Amniotic stem cell (primary cell): ENCODE data around the gene MACF1.

Experiments
- DNase-seq: peaks from one replicate; lab custom pipeline; 2025; lab: John Stamatoyannopoulos, UW

The MACF1 gene

DNA sequence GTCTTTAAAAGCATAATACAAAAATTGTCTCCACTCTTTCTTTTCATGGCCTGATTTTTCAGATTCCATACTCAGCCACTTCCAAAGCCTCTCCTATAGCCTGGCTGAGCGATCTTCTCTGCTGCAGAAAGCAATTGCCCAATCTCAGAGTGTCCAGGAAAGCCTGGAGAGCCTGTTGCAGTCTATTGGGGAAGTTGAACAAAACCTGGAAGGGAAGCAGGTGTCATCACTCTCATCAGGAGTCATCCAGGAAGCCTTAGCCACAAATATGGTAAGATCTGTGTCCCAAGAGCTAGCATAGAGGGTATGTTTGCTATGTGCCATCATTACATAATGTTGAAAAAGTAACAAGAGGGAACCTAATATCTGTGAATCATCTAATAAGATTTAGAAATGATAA lies 156.2 kb downstream of the MACF1 start:
- no peak for DNase-seq

DNA sequence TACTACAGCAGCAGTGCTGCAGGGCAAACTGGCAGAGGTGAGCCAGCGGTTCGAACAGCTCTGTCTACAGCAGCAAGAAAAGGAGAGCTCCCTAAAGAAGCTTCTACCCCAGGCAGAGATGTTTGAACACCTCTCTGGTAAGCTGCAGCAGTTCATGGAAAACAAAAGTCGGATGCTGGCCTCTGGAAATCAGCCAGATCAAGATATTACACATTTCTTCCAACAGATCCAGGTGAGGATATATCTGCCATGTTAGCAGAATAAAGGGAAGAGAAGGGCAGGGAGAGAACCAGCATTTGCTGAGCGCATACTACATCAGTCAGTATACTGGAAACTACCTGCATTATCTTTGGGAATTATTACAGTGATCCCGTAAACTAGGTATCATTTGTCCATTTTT lies 157.0 kb downstream of the MACF1 start:
- DNase-seq, result no peak

DNA sequence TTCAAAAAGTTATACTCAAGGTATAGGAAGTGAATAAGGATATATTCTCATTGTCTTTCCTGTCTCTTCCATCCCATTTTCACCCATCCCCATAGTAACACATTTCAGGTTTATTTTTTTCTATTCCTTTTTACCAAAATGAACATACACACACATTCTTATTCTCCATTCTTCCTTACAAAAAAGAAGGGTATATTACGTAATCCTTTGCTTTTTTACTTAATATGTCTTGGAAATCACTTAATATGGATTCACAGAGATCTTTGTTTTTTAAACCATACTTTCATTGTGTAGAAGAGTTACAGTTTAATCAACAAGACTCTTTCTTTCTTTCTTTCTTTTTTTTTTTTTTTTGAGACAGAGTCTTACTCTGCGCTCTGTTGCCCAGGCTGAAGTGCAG lies 158.8 kb downstream of the MACF1 start:
- DNase-seq, result no peak

DNA sequence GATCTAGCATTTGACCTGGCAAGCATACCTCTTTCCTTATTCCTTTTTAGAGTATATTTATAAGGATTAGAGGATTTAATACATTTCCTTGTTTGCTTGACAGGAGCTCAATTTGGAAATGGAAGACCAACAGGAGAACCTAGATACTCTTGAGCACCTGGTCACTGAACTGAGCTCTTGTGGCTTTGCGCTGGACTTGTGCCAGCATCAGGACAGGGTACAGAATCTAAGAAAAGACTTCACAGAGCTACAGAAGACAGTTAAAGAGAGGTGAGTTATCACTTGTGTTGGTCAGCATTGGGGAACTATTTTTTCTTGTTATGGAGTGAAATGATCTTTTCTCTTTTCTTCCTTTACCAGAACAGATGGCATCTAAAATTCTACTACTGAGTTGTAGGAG lies 163.6 kb downstream of the MACF1 start:
- DNase-seq, result no peak

DNA sequence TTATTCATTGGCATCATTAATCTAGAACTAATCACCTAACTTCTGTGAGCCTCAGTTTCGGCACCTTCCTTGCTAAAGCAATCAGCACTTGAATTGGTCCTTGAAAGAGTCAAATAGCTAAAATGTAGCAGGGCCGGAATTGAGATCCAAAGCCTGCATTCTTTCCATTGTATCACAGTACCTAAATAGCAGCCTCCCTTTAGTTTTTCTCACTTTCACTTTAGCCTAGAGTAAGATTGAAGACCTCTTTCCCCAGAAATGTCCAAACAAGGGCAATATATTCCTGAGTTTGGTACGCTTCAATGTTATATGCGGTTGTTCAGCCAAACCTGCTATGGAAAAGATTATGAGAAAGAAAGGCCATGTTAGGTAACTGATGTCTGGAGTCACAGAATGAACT lies 165.1 kb downstream of the MACF1 start:
- no peak for DNase-seq

DNA sequence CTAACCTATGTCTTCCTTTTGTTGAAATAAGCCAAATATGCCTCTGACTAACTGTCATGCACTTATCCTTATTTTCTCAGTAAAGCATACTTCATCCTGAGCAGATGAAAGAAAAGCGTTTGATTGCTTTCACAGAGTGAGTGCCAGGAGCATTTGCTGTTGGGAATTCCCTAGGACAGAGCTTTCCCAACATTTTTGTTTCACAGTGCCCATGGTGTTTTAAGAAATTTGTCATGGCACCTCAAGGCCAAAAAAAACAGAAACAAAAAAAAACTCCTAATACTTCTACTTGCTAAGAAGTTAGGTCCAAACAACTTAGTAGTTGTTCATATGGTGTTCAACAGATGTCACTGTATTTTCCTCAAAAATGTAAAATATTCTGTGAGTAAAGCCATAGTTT lies 166.1 kb downstream of the MACF1 start:
- DNase-seq, result no peak

DNA sequence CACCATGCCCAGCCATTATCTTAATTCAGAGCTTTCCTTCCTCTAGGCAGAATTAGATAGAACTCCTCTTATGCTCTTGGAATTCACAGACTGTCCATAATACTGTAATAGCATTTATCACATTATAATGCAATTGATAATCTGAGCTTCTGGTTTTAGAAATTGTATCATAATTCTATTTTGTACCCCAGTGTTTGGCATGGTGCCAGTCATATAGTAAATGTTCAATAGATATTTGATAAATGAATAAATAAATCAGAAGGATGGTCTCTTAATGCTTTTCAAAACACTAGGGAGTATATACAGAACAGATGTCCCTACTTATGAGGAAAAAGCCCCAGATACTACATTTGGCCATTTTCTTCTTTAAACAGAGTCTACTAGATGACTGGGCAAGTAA lies 167.6 kb downstream of the MACF1 start:
- no peak for DNase-seq

DNA sequence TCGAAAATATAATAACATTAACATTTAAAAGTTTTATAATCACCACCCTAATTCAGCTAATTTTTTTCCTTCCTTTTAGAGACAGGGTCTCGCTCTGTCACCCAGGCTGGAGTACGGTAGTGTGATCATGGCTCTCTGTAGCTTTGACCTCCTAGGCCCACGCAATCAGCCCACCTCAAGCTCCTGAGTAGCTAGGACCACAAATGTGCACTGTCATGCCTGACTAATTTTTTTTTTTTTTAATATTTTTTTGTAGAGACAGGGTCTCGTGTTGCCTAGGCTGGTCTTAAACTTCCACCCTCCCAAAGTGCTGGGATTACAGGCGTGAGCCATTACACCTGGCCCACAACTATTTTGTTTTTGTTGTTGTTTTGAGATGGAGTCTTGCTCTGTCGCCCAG lies 172.2 kb downstream of the MACF1 start:
- no peak for DNase-seq

DNA sequence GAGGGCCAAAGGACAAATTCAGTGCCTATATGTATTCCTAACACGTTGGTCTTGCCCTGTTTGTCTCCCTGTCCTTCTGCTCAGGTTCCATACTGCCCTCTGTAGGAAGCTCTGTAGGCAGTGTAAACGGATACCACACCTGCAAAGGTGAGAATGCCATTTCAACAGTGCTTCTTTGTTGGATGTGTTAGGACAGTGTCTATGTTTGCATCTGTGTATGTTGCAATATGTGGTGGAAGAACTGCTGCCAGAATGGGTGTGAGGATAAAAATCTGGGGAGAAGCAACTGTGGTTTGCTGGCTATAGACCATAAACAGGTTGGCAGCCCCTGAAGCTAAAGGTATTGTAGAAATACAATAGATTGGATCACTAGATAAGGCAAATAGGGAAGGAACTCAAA lies 173.9 kb downstream of the MACF1 start:
- no peak for DNase-seq

DNA sequence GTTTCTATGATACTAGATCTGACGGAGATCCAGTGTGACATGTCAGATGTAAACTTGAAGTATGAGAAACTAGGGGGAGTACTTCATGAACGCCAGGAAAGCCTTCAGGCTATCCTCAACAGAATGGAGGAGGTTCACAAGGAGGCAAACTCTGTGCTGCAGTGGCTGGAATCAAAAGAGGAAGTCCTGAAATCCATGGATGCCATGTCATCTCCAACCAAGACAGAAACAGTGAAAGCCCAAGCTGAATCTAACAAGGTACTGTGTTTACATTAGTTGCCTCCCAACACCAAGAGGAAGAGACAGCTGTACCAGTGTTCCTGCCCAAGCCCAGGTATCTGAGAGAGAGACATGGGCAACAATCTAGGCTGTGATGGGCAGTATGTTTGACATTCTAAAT lies 174.7 kb downstream of the MACF1 start:
- DNase-seq, result no peak

DNA sequence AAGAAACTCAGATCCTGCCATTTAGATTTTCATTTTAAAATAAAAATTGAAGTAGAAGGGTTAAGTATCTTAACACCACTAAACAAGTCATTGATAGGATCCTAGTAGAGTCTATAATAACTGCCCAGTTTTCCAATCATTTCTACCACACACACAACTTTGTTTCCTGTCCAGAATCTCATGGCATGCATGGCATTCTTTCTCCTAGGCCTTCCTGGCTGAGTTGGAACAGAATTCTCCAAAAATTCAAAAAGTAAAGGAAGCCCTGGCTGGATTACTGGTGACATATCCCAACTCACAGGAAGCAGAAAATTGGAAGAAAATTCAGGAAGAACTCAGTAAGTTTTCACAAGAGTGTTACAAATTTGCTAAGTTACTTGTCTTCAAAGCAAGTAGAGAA lies 175.5 kb downstream of the MACF1 start:
- no peak for DNase-seq

DNA sequence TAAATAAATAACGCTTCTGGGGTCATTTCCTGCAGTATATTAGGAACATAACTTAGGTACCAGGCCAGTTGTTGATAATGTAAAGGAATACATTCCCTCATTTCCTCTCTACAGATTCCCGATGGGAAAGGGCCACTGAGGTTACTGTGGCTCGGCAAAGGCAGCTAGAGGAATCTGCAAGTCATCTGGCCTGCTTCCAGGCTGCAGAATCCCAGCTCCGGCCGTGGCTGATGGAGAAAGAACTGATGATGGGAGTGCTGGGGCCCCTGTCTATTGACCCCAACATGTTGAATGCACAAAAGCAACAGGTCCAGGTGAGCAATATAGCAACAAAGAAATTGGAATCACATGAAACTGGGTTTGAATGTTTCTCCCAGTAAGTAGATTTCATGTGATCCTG lies 177.3 kb downstream of the MACF1 start:
- DNase-seq, result no peak

DNA sequence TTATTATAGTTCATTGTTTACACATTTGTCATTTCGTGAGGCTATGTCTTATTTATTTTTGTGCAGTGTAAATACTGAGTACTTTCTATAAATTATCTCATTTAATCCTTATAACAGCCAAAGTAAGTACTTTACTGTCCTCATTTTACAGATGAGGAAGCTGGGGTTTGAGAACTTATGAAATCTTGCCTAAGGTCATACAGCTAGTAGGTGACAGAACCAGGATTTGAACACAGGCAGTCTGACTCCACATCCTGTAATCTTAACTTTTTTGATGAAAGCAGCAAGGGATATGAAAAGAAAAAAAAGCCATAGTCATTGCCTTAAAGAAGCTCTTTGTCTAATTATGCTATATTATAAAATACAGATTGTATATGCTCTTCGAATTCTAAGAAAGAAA lies 179.8 kb downstream of the MACF1 start:
- no peak for DNase-seq

DNA sequence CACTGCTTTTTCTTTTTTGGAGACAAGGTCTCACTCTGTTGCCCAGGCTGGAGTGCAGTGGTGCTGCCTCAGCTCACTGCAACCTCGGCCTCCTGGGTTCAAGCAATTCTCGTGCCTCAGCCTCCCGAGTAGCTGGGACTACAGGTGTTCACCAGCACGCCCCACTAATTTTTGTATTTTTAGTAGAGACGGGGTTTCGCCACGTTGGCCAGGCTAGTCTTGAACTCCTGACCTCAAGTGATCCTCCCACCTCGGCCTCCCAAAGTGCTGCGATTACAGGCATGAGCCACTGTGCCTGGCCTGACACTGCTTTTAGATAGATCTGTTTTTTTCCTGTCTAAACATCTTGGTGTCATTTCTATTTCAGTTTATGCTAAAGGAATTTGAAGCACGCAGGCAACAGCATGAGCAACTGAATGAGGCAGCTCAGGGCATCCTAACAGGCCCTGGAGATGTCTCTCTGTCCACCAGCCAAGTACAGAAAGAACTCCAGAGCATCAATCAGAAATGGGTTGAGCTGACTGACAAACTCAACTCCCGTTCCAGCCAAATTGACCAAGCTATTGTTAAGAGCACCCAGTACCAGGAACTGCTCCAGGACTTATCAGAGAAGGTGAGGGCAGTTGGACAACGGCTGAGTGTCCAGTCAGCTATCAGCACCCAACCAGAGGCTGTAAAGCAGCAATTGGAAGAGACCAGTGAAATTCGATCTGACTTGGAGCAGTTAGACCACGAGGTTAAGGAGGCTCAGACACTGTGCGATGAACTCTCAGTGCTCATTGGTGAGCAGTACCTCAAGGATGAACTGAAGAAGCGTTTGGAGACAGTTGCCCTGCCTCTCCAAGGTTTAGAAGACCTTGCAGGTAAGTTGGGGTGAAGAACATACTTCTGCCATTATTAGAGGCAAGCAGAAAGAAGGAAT lies 180.8 kb downstream of the MACF1 start:
- DNase-seq, result no peak

DNA sequence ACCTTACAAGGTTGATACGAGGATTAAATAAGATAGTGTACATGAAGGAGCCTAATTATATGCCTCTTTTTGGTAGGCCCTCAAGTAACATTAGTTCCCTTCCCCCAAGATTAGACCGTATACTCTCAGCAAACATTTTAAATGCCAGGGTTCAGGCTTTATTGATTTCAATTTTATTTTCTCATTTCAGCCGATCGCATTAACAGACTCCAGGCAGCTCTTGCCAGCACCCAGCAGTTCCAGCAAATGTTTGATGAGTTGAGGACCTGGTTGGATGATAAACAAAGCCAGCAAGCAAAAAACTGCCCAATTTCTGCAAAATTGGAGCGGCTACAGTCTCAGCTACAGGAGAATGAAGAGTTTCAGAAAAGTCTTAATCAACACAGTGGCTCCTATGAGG lies 182.5 kb downstream of the MACF1 start:
- DNase-seq, result no peak

DNA sequence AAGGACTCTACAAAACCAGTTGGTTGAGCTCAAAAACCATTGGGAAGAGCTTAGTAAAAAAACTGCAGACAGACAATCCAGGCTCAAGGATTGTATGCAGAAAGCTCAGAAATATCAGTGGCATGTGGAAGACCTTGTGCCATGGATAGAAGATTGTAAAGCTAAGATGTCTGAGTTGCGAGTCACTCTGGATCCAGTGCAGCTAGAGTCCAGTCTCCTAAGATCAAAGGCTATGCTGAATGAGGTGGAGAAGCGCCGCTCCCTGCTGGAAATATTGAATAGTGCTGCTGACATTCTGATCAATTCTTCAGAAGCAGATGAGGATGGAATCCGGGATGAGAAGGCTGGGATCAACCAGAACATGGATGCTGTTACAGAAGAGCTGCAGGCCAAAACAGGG lies 183.0 kb downstream of the MACF1 start:
- DNase-seq, result peak; percentile 79

DNA sequence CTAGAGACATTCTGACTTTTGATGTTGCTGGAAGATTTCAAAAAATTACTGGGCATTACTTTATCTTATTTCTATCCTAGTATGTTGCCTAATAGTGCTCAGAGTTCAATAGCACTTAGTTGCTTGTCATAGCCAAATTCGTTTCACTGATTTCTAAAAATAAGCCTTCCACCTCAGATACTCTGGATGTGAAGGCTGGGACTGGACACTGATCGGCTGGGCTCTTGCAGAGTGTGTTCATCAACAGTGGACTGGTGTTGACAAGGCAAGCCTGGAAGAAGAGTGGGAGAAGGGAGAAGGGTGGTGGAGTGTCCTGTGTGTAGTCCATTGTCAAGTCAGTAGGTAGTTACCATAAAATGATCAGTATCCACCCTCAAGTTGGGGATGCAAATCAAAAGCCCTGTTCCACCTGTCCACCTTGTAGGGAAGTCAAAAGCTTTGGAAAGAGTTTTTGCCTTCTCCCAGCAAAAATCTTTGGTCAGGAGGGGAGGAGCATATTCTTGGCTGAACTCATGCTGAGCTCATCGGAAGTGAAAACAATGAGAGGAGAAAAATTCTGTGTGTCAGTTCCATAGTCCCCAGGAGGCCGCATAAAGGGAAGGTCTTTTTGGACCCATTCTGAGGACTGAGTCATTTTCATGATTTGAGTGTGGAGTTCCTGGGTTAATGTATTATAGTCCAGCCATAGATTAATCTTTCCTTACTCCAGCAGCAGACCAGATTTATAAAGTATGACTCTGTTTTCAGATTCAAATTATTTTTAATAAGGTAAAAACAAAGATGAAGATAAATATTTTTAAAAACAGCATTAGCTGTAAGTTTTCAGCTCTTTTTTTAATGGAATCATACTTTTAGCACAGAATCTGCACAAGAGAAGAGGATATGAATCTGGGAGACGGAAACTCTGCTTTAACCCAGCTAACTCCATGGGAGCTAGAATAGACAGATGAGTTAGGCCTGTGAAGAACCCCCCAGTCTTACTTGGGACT lies 187.5 kb downstream of the MACF1 start:
- peak; percentile 80 for DNase-seq

DNA sequence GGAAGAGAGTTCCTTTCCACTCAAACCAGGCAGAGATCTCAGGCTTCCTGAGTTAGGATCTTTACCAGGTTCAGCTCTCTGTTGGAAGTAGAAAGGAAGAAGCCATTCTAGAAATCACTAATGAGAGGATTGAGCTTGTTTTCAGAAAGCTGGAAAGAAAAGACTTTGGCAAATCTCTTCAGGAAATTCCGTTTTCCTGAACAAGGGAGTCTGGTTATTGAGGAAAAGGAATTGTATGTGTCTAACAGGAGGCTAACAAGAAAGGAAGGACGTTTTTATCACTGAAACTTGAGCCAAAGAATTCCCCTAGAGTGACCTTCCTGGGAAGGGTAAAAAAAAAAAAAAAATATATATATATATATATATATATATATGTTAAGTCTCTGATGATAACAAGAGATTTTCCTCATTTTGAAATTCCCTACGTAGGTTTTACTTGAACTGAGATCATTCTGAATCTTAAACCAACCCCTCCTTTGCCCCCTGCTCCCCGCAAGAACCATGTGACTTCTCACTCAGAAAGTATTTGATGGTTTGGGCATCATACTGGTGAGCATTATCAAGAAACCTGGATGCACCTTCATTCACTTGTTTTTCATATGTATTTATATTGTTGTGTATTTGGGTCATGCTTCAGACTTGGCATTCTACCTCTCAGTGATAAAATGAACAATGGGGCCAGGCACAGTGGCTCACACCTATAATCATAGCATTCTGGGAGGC lies 188.5 kb downstream of the MACF1 start:
- no peak for DNase-seq

DNA sequence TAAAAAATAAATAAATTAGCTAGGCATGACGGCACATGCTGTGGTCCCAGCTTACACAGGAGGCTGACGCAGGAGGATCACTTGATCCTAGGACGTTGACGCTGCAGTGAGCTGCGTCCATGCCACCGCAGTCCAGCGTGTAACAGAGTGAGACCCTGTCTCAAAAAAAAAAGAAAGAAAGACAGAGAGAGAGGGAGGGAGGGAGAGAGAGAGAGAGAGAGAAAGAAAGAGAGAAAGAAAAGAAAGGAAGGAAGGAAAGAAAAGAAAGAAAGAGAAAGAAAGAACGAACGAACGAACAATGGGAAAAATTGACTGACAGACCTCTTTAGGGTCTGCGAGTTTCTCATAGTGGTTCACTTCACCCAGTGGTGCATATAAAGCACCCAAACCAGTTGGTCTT lies 189.2 kb downstream of the MACF1 start:
- no peak for DNase-seq

DNA sequence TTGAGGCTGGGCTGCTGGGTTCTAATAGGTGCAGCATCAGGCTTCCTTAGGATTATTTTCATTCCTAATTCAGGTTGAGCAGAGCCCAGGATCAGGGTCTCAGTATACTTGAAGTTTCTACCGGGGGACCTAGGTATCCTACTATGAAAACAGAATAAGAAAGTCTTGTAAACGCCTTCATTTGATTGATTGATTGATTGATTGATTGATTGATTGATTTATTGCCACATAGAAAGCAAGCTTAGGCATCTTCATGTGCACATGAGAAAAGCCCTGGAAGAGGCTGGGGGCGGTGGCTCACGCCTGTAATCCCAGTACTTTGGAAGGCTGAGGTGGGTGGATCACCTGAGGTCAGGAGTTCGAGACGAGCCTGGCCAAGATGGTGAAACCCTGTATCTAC lies 189.6 kb downstream of the MACF1 start:
- no peak for DNase-seq

DNA sequence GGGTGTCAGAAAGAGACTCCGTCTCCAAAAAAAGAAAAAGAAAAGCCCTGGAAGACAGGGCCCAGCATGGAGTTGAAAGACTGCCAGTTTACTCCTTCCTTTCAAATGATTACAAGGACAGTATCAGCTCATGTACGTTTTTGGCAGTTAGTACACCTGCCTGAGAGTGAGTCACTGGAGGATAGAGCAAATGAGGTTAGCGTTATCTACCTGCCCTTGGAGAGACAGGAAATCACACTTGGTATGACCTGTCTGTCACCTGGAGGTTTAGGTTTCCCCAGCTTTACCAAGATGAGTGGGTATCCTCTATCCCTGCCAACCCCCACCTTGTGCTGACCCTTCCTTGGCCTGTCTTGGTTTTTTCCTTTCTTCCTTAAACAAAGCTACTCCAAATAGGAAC lies 190.1 kb downstream of the MACF1 start:
- DNase-seq, result no peak

DNA sequence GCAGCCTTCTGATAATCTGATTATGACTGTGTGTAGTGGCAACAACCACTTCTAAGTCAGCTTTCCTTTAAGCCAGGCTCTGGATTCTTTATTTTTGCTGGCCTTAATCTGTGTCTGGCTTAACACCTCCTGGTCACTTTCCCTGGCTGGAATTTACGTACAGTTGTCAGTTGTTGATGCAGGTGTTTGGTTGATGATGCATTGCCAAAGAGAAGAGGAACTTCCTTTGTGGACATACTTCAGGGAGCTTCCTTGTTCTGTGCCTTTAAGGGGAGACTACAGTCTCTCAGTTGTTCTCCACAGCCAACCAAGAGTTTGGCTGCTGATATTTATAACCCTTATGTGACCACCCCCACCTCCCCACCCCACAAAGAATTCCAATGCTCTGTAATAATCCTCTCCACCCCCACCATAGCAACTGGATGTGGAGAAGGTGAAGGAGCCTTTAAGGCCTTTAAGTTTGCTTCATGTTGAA lies 190.9 kb downstream of the MACF1 start:
- DNase-seq, result no peak
